ENCODE measurements around the gene CPSF7. TPM values are rescaled to one million over a fixed set of nuclear protein-coding genes. Genes with fewer than 3 reads are reported as not detected.

Gene CPSF7
- polyA plus RNA-seq, 3 donors = 12.5 to 67.5 (median 20.1) TPM

GRCh38 chr11:61429346-61429690 is 457 bp downstream of the CPSF7 start:
- H3K4me3 ChIP-seq (replicated peaks in 1 of 3; ENCODE audit: low read depth in 2 of 3, low read length in 3 of 3) = peak overlapping the region; percentile 83 to 96 (median 87)
- Mint-ChIP-seq H3K27me3 (ENCODE audit: low read depth in 3 of 3) (no peaks in the 10 kb centered on the region), H3K36me3 (peaks cover 43 to 64% of the 10 kb centered on the region in 2 donors), H3K4me3 (peak overlapping the region; percentile 94 to 98), H3K4me1 (peaks cover 36% of the 10 kb centered on the region), H3K27ac (peak overlapping the region; percentile 98 to 100 (median 100)), H3K9me3 (no peaks in the 10 kb centered on the region)
- peak overlapping the region; percentile 92 for H2AFZ ChIP-seq (ENCODE audit: insufficient read depth, low read depth, low read length, poor library complexity, severe bottlenecking)
- WGBS (ENCODE audit: insufficient coverage) = under 1% methylated on average over 34 of the region's 37 CpGs
- H4K20me1 ChIP-seq (ENCODE audit: insufficient read depth, low read length) = peaks cover 7% of the 10 kb centered on the region
- peaks cover 30 to 45% of the 10 kb centered on the region in 2 donors for H3K36me3 ChIP-seq (replicated peaks in 1 of 2; ENCODE audit: control insufficient read depth in 1 of 2, insufficient read depth in 2 of 2, low read length in 2 of 2)
- peaks cover 17 to 37% of the 10 kb centered on the region in 2 donors for H3K4me1 ChIP-seq (ENCODE audit: control insufficient read depth in 1 of 2, insufficient read depth in 2 of 2, low read length in 2 of 2)
- intact Hi-C loops (cut with micrococcal nuclease) = loop anchor here in 1 of 2 donors (10.0 kb wide), 1 partner anchor 265 kb away; the partner anchor contains the start of gene VPS37C
- peak overlapping the region; percentile 96 to 98 for H3K27ac ChIP-seq (ENCODE audit: low read depth in 1 of 2, low read length in 2 of 2)
- no peaks in the 10 kb centered on the region for H3K9me3 ChIP-seq (replicated peaks in 1 of 2; ENCODE audit: control insufficient read depth in 1 of 2, insufficient read depth in 1 of 2, low read length in 2 of 2)
- H3K79me2 ChIP-seq (ENCODE audit: insufficient read depth, low read length) = peaks cover 97% of the 10 kb centered on the region
- TF ChIP-seq CTCF (IDR thresholded peaks at IDR 0.05) = no peak
- H3K4me2 ChIP-seq (replicated peaks; ENCODE audit: extremely low read depth, low read length, poor library complexity, severe bottlenecking) = peak overlapping the region; percentile 82
- peak; percentile 33 to 56 (median 50) for DNase-seq
- H3K9ac ChIP-seq (ENCODE audit: insufficient read depth, low read length, poor library complexity, severe bottlenecking) = peak overlapping the region; percentile 100
- H3K27me3 ChIP-seq (ENCODE audit: control insufficient read depth in 2 of 2, insufficient read depth in 2 of 2, low read length in 2 of 2) = no peaks in the 10 kb centered on the region

GRCh38 chr11:61425367-61426131 is 4.2 kb downstream of the CPSF7 start:
- Mint-ChIP-seq H3K9me3 (no peaks in the 10 kb centered on the region), H3K27ac (peak overlapping the region in 5 of 7 donors; percentile 66 to 88 (median 81)), H3K36me3 (peaks cover 68 to 78% of the 10 kb centered on the region in 2 donors), H3K4me3 (no peak overlapping the region), H3K4me1 (peaks cover 19% of the 10 kb centered on the region), H3K27me3 (ENCODE audit: low read depth in 3 of 3) (peaks cover 0 to 1% (median 0%) of the 10 kb centered on the region in 3 donors)
- WGBS (ENCODE audit: insufficient coverage) = no CpG with 5 or more reads among the region's 1 CpG
- no peak overlapping the region for H3K4me3 ChIP-seq (replicated peaks in 1 of 3; ENCODE audit: low read depth in 2 of 3, low read length in 3 of 3)
- TF ChIP-seq CTCF (IDR thresholded peaks at IDR 0.05) = no peak
- no peak for DNase-seq
- no peak overlapping the region for H2AFZ ChIP-seq (ENCODE audit: insufficient read depth, low read depth, low read length, poor library complexity, severe bottlenecking)
- H4K20me1 ChIP-seq (ENCODE audit: insufficient read depth, low read length) = peaks cover 22% of the 10 kb centered on the region
- H3K27ac ChIP-seq (ENCODE audit: low read depth in 1 of 2, low read length in 2 of 2) = peak overlapping the region in 1 of 2 donors; percentile 43
- intact Hi-C loops (cut with micrococcal nuclease) = loop anchor here in 1 of 2 donors (10.0 kb wide), 1 partner anchor 261 kb away; the partner anchor contains the start of gene VPS37C
- peaks cover 96% of the 10 kb centered on the region for H3K79me2 ChIP-seq (ENCODE audit: insufficient read depth, low read length)
- no peaks in the 10 kb centered on the region for H3K27me3 ChIP-seq (ENCODE audit: control insufficient read depth in 2 of 2, insufficient read depth in 2 of 2, low read length in 2 of 2)
- H3K36me3 ChIP-seq (replicated peaks in 1 of 2; ENCODE audit: control insufficient read depth in 1 of 2, insufficient read depth in 2 of 2, low read length in 2 of 2) = peaks cover 61 to 81% of the 10 kb centered on the region in 2 donors
- no peak overlapping the region for H3K4me2 ChIP-seq (replicated peaks; ENCODE audit: extremely low read depth, low read length, poor library complexity, severe bottlenecking)
- peaks cover 8 to 19% of the 10 kb centered on the region in 2 donors for H3K4me1 ChIP-seq (ENCODE audit: control insufficient read depth in 1 of 2, insufficient read depth in 2 of 2, low read length in 2 of 2)
- H3K9ac ChIP-seq (ENCODE audit: insufficient read depth, low read length, poor library complexity, severe bottlenecking) = no peak overlapping the region
- no peaks in the 10 kb centered on the region for H3K9me3 ChIP-seq (replicated peaks in 1 of 2; ENCODE audit: control insufficient read depth in 1 of 2, insufficient read depth in 1 of 2, low read length in 2 of 2)

All from CD14-positive monocyte (primary cell).